ENCODE results near the gene SBF2. TPM values are rescaled to one million over a fixed set of nuclear protein-coding genes. Genes with fewer than 3 reads are reported as not detected.
"Not testable (repeated sequence)": the region's sequence is repeated elsewhere in the genome, so short reads cannot be mapped to it uniquely, and the experiment has no call there.

The SBF2 gene
- polyA plus RNA-seq, 4 donors, result 10.0 to 50.5 (median 15.1) TPM

- Histone ChIP-seq H3K9me3 (ENCODE audit: control insufficient read depth in 2 of 2, insufficient read depth in 1 of 2, low read depth in 1 of 2, low read length in 1 of 2) (no peaks in the 10 kb centered on the region), H3K4me3 (ENCODE audit: low read depth in 1 of 3, low read length in 3 of 3) (no peak overlapping the region), H3K36me3 (ENCODE audit: control insufficient read depth in 3 of 3, insufficient read depth in 2 of 3, low read depth in 1 of 3, low read length in 3 of 3) (peaks cover 0 to 19% (median 2%) of the 10 kb centered on the region in 3 donors), H3K27ac (ENCODE audit: low read depth in 1 of 3, low read length in 2 of 3) (no peak overlapping the region), H3K4me1 (ENCODE audit: control insufficient read depth in 3 of 3, insufficient read depth in 2 of 3, low read depth in 1 of 3, low read length in 2 of 3) (peaks cover 0 to 26% (median 2%) of the 10 kb centered on the region in 3 donors), H3K27me3 (ENCODE audit: control insufficient read depth in 3 of 3, insufficient read depth in 3 of 3, low read length in 3 of 3) (no peaks in the 10 kb centered on the region)
- WGBS, 3 donors, result 75 to 81% (median 77%) methylated on average over 4 of the region's 4 CpGs
- FAIRE-seq (no peak), DNase-seq (no peak)
Measured at GRCh38 chr11:9750551-9750950, 543.5 kb downstream of the SBF2 start.

- 42 to 43% (median 43%) methylated on average over 7 of the region's 7 CpGs for WGBS, 3 donors
- Histone ChIP-seq H3K27me3 (ENCODE audit: control insufficient read depth in 3 of 3, insufficient read depth in 3 of 3, low read length in 3 of 3) (no peaks in the 10 kb centered on the region), H3K27ac (ENCODE audit: low read depth in 1 of 3, low read length in 2 of 3) (peak overlapping the region in 1 of 3 donors; percentile 52), H3K4me1 (ENCODE audit: control insufficient read depth in 3 of 3, insufficient read depth in 2 of 3, low read depth in 1 of 3, low read length in 2 of 3) (peaks cover 0 to 16% (median 2%) of the 10 kb centered on the region in 3 donors), H3K9me3 (ENCODE audit: control insufficient read depth in 2 of 2, insufficient read depth in 1 of 2, low read depth in 1 of 2, low read length in 1 of 2) (no peaks in the 10 kb centered on the region), H3K4me3 (ENCODE audit: low read depth in 1 of 3, low read length in 3 of 3) (no peak overlapping the region), H3K36me3 (ENCODE audit: control insufficient read depth in 3 of 3, insufficient read depth in 2 of 3, low read depth in 1 of 3, low read length in 3 of 3) (peaks cover 0 to 21% (median 2%) of the 10 kb centered on the region in 3 donors)
- DNase-seq, result peak; percentile 77 to 79
- no peak for FAIRE-seq
Measured at GRCh38 chr11:9748361-9748970, 545.6 kb downstream of the SBF2 start.

DNA sequence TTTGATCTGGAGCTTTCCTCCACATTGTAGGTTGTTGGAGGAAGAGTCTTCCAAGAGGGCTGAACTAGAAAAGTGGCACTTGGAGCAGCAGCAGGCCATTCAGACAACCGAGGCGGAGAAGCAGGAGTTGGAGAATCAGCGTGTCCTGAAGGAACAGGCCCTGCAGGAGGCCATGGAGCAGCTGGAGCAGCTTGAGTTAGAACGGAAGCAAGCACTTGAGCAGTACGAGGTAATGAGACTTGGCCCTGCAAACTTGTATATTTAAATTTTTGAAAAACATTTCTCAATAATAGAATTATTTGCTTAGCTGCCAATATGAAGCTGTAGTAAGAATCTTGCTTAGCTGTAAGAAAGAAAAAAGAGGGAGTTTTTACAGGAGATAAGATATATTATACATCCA, 546.2 kb downstream of the SBF2 start:
- H3K4me1 ChIP-seq (ENCODE audit: control insufficient read depth in 3 of 3, insufficient read depth in 2 of 3, low read depth in 1 of 3, low read length in 2 of 3), result peaks cover 0 to 11% (median 2%) of the 10 kb centered on the region in 3 donors
- H3K36me3 ChIP-seq (ENCODE audit: control insufficient read depth in 3 of 3, insufficient read depth in 2 of 3, low read depth in 1 of 3, low read length in 3 of 3), result peaks cover 0 to 21% (median 2%) of the 10 kb centered on the region in 3 donors
- H3K9me3 ChIP-seq (ENCODE audit: control insufficient read depth in 2 of 2, insufficient read depth in 1 of 2, low read depth in 1 of 2, low read length in 1 of 2), result no peaks in the 10 kb centered on the region
- no peak for DNase-seq
- FAIRE-seq, result no peak
- no peak overlapping the region for H3K4me3 ChIP-seq (ENCODE audit: low read depth in 1 of 3, low read length in 3 of 3)
- WGBS, 3 donors, result 63 to 88% (median 82%) methylated on average over 5 of the region's 5 CpGs
- no peaks in the 10 kb centered on the region for H3K27me3 ChIP-seq (ENCODE audit: control insufficient read depth in 3 of 3, insufficient read depth in 3 of 3, low read length in 3 of 3)
- H3K27ac ChIP-seq (ENCODE audit: low read depth in 1 of 3, low read length in 2 of 3), result peak overlapping the region in 1 of 3 donors; percentile 35

- Histone ChIP-seq H3K4me1 (ENCODE audit: control insufficient read depth in 3 of 3, insufficient read depth in 2 of 3, low read depth in 1 of 3, low read length in 2 of 3) (peaks cover 0 to 11% (median 2%) of the 10 kb centered on the region in 3 donors), H3K9me3 (ENCODE audit: control insufficient read depth in 2 of 2, insufficient read depth in 1 of 2, low read depth in 1 of 2, low read length in 1 of 2) (no peaks in the 10 kb centered on the region), H3K4me3 (ENCODE audit: low read depth in 1 of 3, low read length in 3 of 3) (no peak overlapping the region), H3K36me3 (ENCODE audit: control insufficient read depth in 3 of 3, insufficient read depth in 2 of 3, low read depth in 1 of 3, low read length in 3 of 3) (peaks cover 2 to 25% (median 3%) of the 10 kb centered on the region in 3 donors), H3K27ac (ENCODE audit: low read depth in 1 of 3, low read length in 2 of 3) (no peak overlapping the region), H3K27me3 (ENCODE audit: control insufficient read depth in 3 of 3, insufficient read depth in 3 of 3, low read length in 3 of 3) (no peaks in the 10 kb centered on the region)
- DNase-seq, result no peak
- 21 to 64% (median 41%) methylated on average over 1 of the region's 1 CpG for WGBS, 3 donors
- no peak for FAIRE-seq
Measured at GRCh38 chr11:9747229-9747628, 546.8 kb downstream of the SBF2 start.

GRCh38 chr11:9745411-9746211, 548.4 kb downstream of the SBF2 start:
- Histone ChIP-seq H3K4me1 (ENCODE audit: control insufficient read depth in 3 of 3, insufficient read depth in 2 of 3, low read depth in 1 of 3, low read length in 2 of 3) (peaks cover 0 to 11% (median 2%) of the 10 kb centered on the region in 3 donors), H3K9me3 (ENCODE audit: control insufficient read depth in 2 of 2, insufficient read depth in 1 of 2, low read depth in 1 of 2, low read length in 1 of 2) (no peaks in the 10 kb centered on the region), H3K36me3 (ENCODE audit: control insufficient read depth in 3 of 3, insufficient read depth in 2 of 3, low read depth in 1 of 3, low read length in 3 of 3) (peaks cover 2 to 32% (median 3%) of the 10 kb centered on the region in 3 donors), H3K27ac (ENCODE audit: low read depth in 1 of 3, low read length in 2 of 3) (no peak overlapping the region), H3K4me3 (ENCODE audit: low read depth in 1 of 3, low read length in 3 of 3) (no peak overlapping the region), H3K27me3 (ENCODE audit: control insufficient read depth in 3 of 3, insufficient read depth in 3 of 3, low read length in 3 of 3) (no peaks in the 10 kb centered on the region)
- FAIRE-seq, result no peak
- no peak for DNase-seq
- WGBS, 3 donors, result 74 to 79% (median 78%) methylated on average over 7 of the region's 7 CpGs

- H3K27me3 ChIP-seq (ENCODE audit: control insufficient read depth in 3 of 3, insufficient read depth in 3 of 3, low read length in 3 of 3); DNase-seq; H3K9me3 ChIP-seq (ENCODE audit: control insufficient read depth in 2 of 2, insufficient read depth in 1 of 2, low read depth in 1 of 2, low read length in 1 of 2); H3K4me3 ChIP-seq (ENCODE audit: low read depth in 1 of 3, low read length in 3 of 3); FAIRE-seq; H3K27ac ChIP-seq (ENCODE audit: low read depth in 1 of 3, low read length in 2 of 3): not testable (repeated sequence)
- peaks cover 3 to 26% (median 5%) of the 10 kb centered on the region in 3 donors for H3K4me1 ChIP-seq (ENCODE audit: control insufficient read depth in 3 of 3, insufficient read depth in 2 of 3, low read depth in 1 of 3, low read length in 2 of 3)
- WGBS, 3 donors, result 88 to 97% (median 96%) methylated on average over 3 of the region's 3 CpGs
- H3K36me3 ChIP-seq (ENCODE audit: control insufficient read depth in 3 of 3, insufficient read depth in 2 of 3, low read depth in 1 of 3, low read length in 3 of 3), result peaks cover 3 to 41% (median 6%) of the 10 kb centered on the region in 3 donors
Measured at GRCh38 chr11:9743512-9743911, 550.5 kb downstream of the SBF2 start.

- Histone ChIP-seq H3K27ac (ENCODE audit: low read depth in 1 of 3, low read length in 2 of 3) (no peak overlapping the region), H3K36me3 (ENCODE audit: control insufficient read depth in 3 of 3, insufficient read depth in 2 of 3, low read depth in 1 of 3, low read length in 3 of 3) (peaks cover 3 to 48% (median 6%) of the 10 kb centered on the region in 3 donors), H3K27me3 (ENCODE audit: control insufficient read depth in 3 of 3, insufficient read depth in 3 of 3, low read length in 3 of 3) (no peaks in the 10 kb centered on the region), H3K4me3 (ENCODE audit: low read depth in 1 of 3, low read length in 3 of 3) (no peak overlapping the region), H3K4me1 (ENCODE audit: control insufficient read depth in 3 of 3, insufficient read depth in 2 of 3, low read depth in 1 of 3, low read length in 2 of 3) (peaks cover 2 to 19% (median 3%) of the 10 kb centered on the region in 3 donors), H3K9me3 (ENCODE audit: control insufficient read depth in 2 of 2, insufficient read depth in 1 of 2, low read depth in 1 of 2, low read length in 1 of 2) (peaks cover 0 to 2% of the 10 kb centered on the region in 2 donors)
- DNase-seq, result no peak
- 92 to 96% (median 93%) methylated on average over 6 of the region's 6 CpGs for WGBS, 3 donors
- FAIRE-seq, result no peak
Measured at GRCh38 chr11:9741260-9741659, 552.8 kb downstream of the SBF2 start.

DNA sequence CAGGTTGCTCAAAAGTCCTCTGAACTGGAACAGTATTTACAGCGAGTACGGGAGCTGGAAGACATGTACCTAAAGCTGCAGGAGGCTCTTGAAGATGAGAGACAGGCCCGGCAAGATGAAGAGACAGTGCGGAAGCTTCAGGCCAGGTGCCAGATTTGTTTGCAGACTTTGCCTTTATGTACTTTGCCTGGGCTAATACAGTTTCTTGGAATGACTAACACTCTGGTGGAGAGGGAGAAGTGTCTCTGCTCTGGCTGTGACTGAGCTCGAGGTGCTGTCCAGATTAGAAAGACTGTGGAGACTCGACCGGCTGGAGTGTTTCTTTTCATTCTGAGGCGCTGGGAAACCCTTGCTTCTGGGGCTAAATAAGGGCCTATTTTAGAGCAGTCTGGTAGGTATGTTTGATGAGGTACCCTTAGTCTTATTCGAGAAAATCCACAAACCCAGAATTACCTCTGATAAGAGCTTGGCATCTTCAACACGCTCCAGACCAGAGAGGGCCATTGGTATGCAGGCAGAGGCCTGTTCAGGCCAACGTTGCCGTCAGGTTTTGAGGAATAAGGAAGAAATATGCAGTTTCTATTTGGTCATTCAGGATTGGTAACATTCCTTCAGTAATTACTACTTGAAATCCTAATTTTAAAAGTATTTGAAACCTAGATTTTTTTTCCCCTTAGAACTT, 553.7 kb downstream of the SBF2 start:
- H3K27ac ChIP-seq (ENCODE audit: low read depth in 1 of 3, low read length in 2 of 3), result peak overlapping the region in 1 of 3 donors; percentile 79
- WGBS, 3 donors, result 18 to 63% (median 33%) methylated on average over 12 of the region's 12 CpGs
- H3K27me3 ChIP-seq (ENCODE audit: control insufficient read depth in 3 of 3, insufficient read depth in 3 of 3, low read length in 3 of 3), result no peaks in the 10 kb centered on the region
- no peak overlapping the region for H3K4me3 ChIP-seq (ENCODE audit: low read depth in 1 of 3, low read length in 3 of 3)
- peaks cover 2 to 46% (median 6%) of the 10 kb centered on the region in 3 donors for H3K36me3 ChIP-seq (ENCODE audit: control insufficient read depth in 3 of 3, insufficient read depth in 2 of 3, low read depth in 1 of 3, low read length in 3 of 3)
- DNase-seq, result peak; percentile 82 to 87
- H3K9me3 ChIP-seq (ENCODE audit: control insufficient read depth in 2 of 2, insufficient read depth in 1 of 2, low read depth in 1 of 2, low read length in 1 of 2), result peaks cover 0 to 7% of the 10 kb centered on the region in 2 donors
- H3K4me1 ChIP-seq (ENCODE audit: control insufficient read depth in 3 of 3, insufficient read depth in 2 of 3, low read depth in 1 of 3, low read length in 2 of 3), result peaks cover 2 to 19% (median 3%) of the 10 kb centered on the region in 3 donors
- no peak for FAIRE-seq

Data from small intestine (tissue), 7 donors.